HG03095 (cell line): ENCODE measurements around the gene PLEKHG4B.

Experiments
- ATAC-seq: cut with Tn5 transposase; IDR thresholded peaks from one replicate; pipeline ENCODE4 v1.9.1; 2021; ENCODE audit warnings: moderate library complexity; ENCODE audit not compliant: unreplicated experiment

The PLEKHG4B gene

DNA sequence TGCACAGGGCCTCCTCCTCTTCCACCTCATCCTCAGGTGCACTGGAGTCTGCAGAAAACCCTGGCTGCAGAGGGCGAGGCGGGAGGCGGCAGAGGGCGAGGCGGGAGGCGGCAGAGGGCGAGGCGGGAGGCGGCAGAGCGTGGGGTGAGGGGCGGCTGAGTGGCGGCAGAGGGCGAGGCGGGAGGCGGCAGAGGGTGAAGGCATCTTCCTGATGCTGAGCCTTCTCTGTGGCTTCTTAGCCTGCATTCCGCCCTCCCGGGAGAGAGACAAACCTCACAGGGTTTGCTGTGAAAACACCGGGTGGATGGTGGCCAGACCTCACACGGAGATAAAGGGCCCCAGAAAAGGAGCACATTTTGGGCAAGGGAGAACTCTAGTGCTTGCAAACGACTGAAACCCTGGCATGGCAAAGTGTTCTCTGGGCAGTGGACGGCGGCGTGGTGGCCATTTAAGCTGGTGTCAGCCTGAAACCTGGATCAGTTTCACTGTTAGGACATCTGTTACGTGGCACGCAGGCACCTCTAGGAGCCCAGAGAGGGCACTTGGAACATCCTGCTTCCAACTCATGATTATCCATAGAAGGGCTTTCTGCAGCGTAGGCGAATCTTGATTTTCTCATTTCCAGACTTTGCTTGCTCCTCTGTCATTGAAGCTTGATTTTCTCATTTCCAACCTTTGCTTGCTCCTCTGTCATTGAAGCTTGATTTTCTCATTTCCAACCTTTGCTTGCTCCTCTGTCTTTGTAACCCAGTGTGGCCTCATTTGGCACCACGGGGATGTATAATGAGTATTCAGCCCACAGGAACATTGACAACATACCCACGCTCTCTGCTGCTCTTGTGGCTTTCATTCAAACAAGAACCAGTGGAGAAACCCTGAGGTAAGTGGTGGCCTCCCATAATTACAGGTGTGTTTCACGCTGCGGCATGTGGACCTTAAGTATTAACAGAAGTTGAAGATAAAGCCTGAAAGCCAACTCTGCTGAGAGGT, 16.3 kb upstream of the PLEKHG4B start:
- ATAC-seq = no peak

- ATAC-seq = no peak
Measured at GRCh38 chr5:76358-77169, 15.4 kb upstream of the PLEKHG4B start.

GRCh38 chr5:77170-77501, 14.8 kb upstream of the PLEKHG4B start:
- no peak for ATAC-seq

GRCh38 chr5:77546-77945, 14.4 kb upstream of the PLEKHG4B start:
- ATAC-seq = no peak

DNA sequence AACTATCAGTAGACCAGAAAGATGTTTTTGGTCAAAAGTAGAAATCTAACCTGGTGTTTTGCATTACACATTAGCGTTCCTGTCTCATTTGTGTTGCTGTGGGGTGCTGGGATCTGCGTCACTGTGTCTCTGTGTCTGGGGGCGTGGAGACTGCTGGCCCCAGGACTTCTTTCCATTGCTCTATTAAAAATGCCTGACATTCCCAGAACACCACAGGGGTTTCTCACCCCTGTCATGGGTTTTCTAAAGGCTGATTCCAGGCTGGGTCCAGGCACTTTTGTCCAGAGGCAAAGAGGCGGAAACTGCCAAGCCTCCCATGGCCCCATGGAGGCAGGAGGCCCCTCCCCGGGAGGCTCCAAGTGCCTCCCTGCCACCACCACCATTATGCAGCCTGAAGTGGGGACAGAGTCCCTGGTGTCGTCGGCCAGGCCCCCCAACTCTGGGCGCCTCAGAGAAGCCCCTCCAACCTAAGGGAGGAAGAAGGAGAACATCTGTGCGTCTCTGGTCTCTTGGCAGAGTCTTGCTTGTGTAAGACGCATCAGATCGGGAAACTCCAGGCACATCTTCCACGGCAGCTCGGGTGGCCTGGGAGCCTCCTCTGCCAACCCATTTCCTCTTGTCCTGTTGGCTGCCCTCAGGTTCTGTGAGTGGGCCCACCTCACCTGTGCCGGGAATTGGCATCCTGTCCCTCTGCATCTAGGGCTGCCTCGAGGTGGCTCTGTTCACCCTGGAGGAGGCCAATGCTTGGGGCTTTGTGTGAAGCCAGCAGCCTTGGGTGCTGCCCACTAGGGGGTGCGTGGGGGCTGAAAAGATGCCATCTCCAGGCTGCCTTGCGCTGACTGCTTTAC, 13.8 kb upstream of the PLEKHG4B start:
- no peak for ATAC-seq

- no peak for ATAC-seq
Measured at GRCh38 chr5:78805-79149, 13.2 kb upstream of the PLEKHG4B start.

DNA sequence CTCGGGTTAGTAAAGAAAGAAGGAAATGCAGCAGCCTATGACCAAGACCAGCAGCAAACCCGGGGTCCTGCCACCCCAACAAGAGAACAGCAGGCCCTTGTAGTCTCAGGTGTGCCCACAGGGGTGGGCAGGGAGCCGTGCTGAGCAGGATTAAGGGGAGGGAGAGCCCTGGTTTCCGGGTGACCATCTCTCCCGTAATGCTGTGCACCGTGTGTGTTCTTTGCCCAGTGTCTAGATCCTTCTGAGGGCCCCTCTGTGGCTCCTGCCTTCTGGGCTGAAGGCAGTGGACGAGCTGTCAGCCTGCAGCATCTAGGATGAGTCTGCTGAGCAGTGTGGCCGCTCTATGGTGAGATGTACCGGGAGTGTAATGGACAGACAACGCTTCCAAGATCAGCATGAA, 12.7 kb upstream of the PLEKHG4B start:
- no peak for ATAC-seq

- ATAC-seq = no peak
Measured at GRCh38 chr5:79821-80220, 12.1 kb upstream of the PLEKHG4B start.

GRCh38 chr5:81391-82021, 10.5 kb upstream of the PLEKHG4B start:
- no peak for ATAC-seq

GRCh38 chr5:82097-82496, 9.9 kb upstream of the PLEKHG4B start:
- no peak for ATAC-seq

- ATAC-seq = no peak
Measured at GRCh38 chr5:82570-82969, 9.4 kb upstream of the PLEKHG4B start.

GRCh38 chr5:83029-83428, 8.9 kb upstream of the PLEKHG4B start:
- ATAC-seq = no peak

- ATAC-seq = no peak
Measured at GRCh38 chr5:85334-85995, 6.5 kb upstream of the PLEKHG4B start.

DNA sequence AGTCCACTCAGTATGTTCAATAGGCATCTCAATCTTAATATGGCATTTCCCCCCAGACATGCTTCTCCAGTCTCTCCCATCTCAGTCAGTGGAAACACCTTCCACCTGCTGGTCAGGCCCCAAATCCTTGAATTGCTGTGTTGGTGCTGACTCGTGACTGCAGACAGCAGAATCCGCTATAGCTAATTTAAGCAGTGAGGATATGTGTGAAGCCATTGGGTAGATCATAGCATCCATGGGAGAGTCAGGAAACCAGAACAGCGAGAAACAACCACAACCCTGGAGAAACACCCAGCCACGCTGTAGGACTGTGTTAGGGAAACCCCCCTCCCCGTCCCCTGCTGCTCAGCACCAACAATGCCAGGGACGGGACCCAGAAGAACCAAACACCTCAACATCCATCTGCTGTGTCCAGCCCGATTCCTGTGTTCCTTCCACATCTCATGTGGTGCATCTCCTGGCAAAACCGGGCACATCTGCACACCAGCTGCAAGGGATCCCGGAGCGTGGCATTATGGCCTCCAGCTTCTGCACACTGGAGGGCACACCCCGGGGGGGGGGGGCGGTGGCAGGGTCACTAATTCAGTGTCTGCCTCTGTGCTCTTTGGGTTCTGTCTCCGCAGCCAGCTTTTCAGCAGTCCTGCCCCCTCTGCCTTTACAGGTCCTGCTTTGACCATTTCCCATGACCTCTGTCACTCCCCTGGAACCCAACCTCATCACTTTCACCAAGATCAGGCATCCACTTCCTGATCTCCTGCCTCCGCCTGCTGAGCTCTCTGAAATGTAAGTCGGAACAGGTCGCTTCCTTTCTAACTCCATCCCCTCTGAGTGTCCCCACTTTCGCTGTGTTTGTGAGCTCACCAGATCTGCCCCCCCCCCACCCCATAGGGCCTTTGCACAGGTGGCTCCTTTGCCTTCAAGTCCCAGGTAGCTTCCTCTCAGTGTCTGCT, 2.4 kb upstream of the PLEKHG4B start:
- no peak for ATAC-seq

DNA sequence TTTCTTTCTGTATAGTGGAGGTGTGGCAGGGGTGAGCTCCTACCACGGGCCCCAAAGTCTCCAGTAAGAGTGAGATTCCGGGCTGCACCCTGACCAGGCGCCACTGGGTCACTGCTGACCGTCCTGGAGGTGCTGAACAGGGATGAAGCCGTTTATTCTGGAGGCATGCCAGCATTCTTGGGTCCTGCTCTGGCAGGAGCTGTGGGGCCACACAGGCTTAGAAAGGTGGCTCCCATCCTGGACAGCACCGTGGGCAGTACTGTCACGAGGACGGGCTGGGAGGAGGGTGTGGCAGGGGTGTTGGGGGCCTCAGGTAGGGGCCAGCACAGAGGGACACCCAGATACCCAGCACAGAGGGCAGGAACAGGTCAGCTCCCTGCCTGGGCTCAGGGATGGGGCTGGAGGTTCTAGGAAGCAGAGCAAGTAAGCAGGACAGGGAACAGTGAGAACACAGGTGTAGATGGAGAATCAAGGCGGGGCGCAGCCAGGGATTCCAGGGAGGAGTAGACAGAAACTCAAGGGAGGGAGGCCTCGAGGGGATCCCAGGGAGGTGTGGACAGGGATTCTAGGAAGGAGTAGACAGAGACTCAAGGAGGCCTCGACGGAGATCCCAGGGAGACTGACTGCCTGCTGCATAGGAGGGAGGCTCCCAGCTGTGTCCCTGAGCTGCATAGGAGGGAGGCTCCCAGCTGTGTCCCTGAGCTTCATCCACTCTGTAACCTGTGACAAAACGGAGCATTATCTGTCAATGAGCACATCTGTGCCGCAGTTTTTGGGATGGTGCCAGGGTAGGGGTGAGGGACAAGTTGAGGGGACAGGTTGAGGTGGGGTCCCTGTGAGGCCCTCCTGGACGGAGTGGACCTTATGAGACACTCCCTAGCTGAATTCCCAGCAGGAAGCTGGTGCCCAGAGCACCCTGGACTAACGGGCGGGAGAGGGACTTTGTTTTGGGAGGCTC, 1.1 kb upstream of the PLEKHG4B start:
- no peak for ATAC-seq

- ATAC-seq = no peak
Measured at GRCh38 chr5:92401-93220, 643 bp downstream of the PLEKHG4B start.
